Measurements from ENCODE around the gene PRR20E.
"Not testable (repeated sequence)": the region's sequence is repeated elsewhere in the genome, so short reads cannot be mapped to it uniquely, and the experiment has no call there.

The PRR20E gene

DNA sequence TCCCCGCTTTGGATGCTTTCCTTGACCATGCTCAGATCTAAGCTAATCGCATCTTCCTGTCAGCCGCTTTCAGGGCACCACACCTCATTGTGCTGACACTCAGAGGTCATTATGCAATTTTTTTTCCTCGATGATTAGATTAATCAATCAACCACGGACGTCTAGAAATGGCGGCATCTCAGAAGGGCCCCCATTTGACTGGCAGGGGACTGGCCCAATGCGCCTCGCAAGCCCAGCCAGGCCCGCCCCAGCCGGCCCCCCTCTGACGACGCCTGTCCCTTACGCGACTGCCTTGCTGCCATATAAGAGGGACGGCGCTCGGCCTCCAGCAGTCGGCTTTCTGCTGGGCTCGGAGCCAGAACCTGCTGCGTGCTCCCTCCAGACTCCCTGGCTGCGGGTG, 6.7 kb upstream of the PRR20E start, which contains the start of gene PRR20D:
Gene PRR20D (plus strand): TSS at position 301 of the 400 bp plus-strand sequence. CDS start 387 bp downstream, outside the sequence.
- H3K4me3 ChIP-seq (ENCODE audit: low read length); H3K27ac ChIP-seq (ENCODE audit: low read depth, low read length); H3F3A ChIP-seq (ENCODE audit: control insufficient read depth, insufficient read depth); H3K4me1 ChIP-seq (ENCODE audit: control insufficient read depth, low read length); H4K20me1 ChIP-seq (ENCODE audit: control insufficient read depth, insufficient read depth, low read depth, low read length); H3K27me3 ChIP-seq (ENCODE audit: control insufficient read depth, low read length); H3K9me3 ChIP-seq (ENCODE audit: control insufficient read depth, insufficient read depth, low read length); H3K79me2 ChIP-seq (ENCODE audit: control insufficient read depth, low read length); H3K9me2 ChIP-seq (replicated peaks; ENCODE audit: control insufficient read depth, low read length); H3K36me3 ChIP-seq (ENCODE audit: control insufficient read depth, low read length); H3K4me2 ChIP-seq (ENCODE audit: low read length): not testable (repeated sequence)

DNA sequence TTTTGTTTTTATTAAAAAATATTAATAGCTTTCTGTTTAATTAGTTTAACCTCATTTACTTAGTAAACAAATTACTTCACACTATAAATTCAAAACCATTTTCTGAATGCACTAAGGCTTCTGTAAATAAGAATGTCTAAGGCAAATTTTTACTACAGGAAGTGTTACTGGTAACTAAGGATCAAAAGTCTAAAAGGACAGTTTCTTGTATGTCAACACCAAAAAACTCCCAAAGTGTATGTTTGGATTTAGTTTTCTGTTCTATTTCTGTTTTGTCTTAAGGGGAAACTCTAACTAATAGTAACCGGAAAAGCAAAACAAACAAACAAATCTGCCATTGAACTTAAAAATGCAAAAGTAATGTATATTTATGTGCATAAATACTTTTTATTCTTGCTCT, 24.7 kb downstream of the PRR20E start:
- no peaks in the 10 kb centered on the region for H3K27me3 ChIP-seq (ENCODE audit: control insufficient read depth, low read length)
- H4K20me1 ChIP-seq (ENCODE audit: control insufficient read depth, insufficient read depth, low read depth, low read length): no peaks in the 10 kb centered on the region
- no peaks in the 10 kb centered on the region for H3K9me2 ChIP-seq (replicated peaks; ENCODE audit: control insufficient read depth, low read length)
- H3K9me3 ChIP-seq (ENCODE audit: control insufficient read depth, insufficient read depth, low read length): no peaks in the 10 kb centered on the region
- no peaks in the 10 kb centered on the region for H3K4me1 ChIP-seq (ENCODE audit: control insufficient read depth, low read length)
- H3K27ac ChIP-seq (ENCODE audit: low read depth, low read length): no peak overlapping the region
- no peak overlapping the region for H3K4me2 ChIP-seq (ENCODE audit: low read length)
- no peak overlapping the region for H3K4me3 ChIP-seq (ENCODE audit: low read length)
- no peaks in the 10 kb centered on the region for H3F3A ChIP-seq (ENCODE audit: control insufficient read depth, insufficient read depth)
- H3K36me3 ChIP-seq (ENCODE audit: control insufficient read depth, low read length): no peaks in the 10 kb centered on the region
- TF ChIP-seq, protein P1, sequence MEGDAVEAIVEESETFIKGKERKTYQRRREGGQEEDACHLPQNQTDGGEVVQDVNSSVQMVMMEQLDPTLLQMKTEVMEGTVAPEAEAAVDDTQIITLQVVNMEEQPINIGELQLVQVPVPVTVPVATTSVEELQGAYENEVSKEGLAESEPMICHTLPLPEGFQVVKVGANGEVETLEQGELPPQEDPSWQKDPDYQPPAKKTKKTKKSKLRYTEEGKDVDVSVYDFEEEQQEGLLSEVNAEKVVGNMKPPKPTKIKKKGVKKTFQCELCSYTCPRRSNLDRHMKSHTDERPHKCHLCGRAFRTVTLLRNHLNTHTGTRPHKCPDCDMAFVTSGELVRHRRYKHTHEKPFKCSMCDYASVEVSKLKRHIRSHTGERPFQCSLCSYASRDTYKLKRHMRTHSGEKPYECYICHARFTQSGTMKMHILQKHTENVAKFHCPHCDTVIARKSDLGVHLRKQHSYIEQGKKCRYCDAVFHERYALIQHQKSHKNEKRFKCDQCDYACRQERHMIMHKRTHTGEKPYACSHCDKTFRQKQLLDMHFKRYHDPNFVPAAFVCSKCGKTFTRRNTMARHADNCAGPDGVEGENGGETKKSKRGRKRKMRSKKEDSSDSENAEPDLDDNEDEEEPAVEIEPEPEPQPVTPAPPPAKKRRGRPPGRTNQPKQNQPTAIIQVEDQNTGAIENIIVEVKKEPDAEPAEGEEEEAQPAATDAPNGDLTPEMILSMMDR (IDR thresholded peaks at IDR 0.05; ENCODE audit: low read depth, low read length, poor library complexity, severe bottlenecking): no peak
- TF ChIP-seq EZH2phosphoT487 (IDR thresholded peaks at IDR 0.05; ENCODE audit: borderline replicate concordance, low read length): no peak
- H3K79me2 ChIP-seq (ENCODE audit: control insufficient read depth, low read length): no peaks in the 10 kb centered on the region

DNA sequence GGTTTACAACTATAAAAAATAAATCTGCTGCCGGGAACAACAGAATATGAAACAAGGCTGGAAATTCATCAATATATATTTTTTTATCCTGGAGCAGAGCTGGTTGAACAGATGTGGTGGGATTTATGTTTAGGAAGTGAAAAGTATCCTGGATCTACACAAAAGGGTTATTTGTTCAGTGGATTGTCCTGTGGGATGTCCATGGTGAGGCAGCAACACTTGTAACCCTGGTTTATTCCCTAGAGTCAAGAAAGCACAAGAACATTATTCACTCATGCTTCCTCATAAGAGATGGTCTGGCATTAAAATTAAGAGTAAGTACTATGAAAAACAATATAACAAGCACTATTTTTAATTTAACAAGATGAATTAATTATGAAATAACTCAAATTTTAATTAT, 46.0 kb downstream of the PRR20E start:
- Histone ChIP-seq H3K4me2 (ENCODE audit: low read length) (no peak overlapping the region), H3K4me3 (ENCODE audit: low read length) (no peak overlapping the region), H3K36me3 (ENCODE audit: control insufficient read depth, low read length) (no peaks in the 10 kb centered on the region), H4K20me1 (ENCODE audit: control insufficient read depth, insufficient read depth, low read depth, low read length) (no peaks in the 10 kb centered on the region), H3K27me3 (ENCODE audit: control insufficient read depth, low read length) (no peaks in the 10 kb centered on the region), H3K27ac (ENCODE audit: low read depth, low read length) (no peak overlapping the region), H3K9me2 (replicated peaks; ENCODE audit: control insufficient read depth, low read length) (no peaks in the 10 kb centered on the region), H3K79me2 (ENCODE audit: control insufficient read depth, low read length) (no peaks in the 10 kb centered on the region), H3F3A (ENCODE audit: control insufficient read depth, insufficient read depth) (no peaks in the 10 kb centered on the region), H3K9me3 (ENCODE audit: control insufficient read depth, insufficient read depth, low read length) (no peaks in the 10 kb centered on the region), H3K4me1 (ENCODE audit: control insufficient read depth, low read length) (no peaks in the 10 kb centered on the region)
- TF ChIP-seq, protein P1 (IDR thresholded peaks at IDR 0.05; ENCODE audit: low read depth, low read length, poor library complexity, severe bottlenecking): no peak
- no peak for TF ChIP-seq EZH2phosphoT487 (IDR thresholded peaks at IDR 0.05; ENCODE audit: borderline replicate concordance, low read length)
